Myocyte (in vitro differentiated cells): ENCODE results near the gene C1QB. TPM values are rescaled to one million over a fixed set of nuclear protein-coding genes. Genes with fewer than 3 reads are reported as not detected.

Source experiments
- DNase-seq: peaks from one replicate; pipeline ENCODE4 v3.0.0-alpha.2; 2012; ENCODE audit warnings: low read depth
- total RNA-seq: library from RNA; depleted of rRNA; stranded (reverse); fragments of >200 nt; gene quantifications from 2 replicates; pipeline ENCODE4 v1.2.3, GENCODE V29; 2014

Gene C1QB
- total RNA-seq, 1 donor from 2014 or later: not detected

- DNase-seq: no peak
Measured at GRCh38 chr1:22633697-22634463, 19.2 kb upstream of the C1QB start.

GRCh38 chr1:22635436-22635835 lies 17.6 kb upstream of the C1QB start:
- DNase-seq: peak; percentile 71

GRCh38 chr1:22636353-22636752 lies 16.7 kb upstream of the C1QB start, which contains the start of gene C1QA:
Gene C1QA (plus strand): TSS chr1:22636628. CDS start chr1:22637617, 989 bp downstream.
- peak; percentile 21 for DNase-seq

- no peak for DNase-seq
Measured at GRCh38 chr1:22636927-22637326, 16.1 kb upstream of the C1QB start.

GRCh38 chr1:22637907-22638445 lies 15.1 kb upstream of the C1QB start:
- no peak for DNase-seq

- no peak for DNase-seq
Measured at GRCh38 chr1:22638476-22639234, 14.4 kb upstream of the C1QB start.

GRCh38 chr1:22639286-22639685 lies 13.8 kb upstream of the C1QB start:
- DNase-seq: peak; percentile 23

- DNase-seq: no peak
Measured at GRCh38 chr1:22641247-22641646, 11.8 kb upstream of the C1QB start.

- peak; percentile 53 for DNase-seq
Measured at GRCh38 chr1:22641906-22642636, 11.0 kb upstream of the C1QB start.

- DNase-seq: no peak
Measured at GRCh38 chr1:22643381-22643780, 9.7 kb upstream of the C1QB start, which contains the start of gene C1QC. Gene C1QC (plus strand): TSS chr1:22643633. CDS start chr1:22644024, 391 bp downstream.

GRCh38 chr1:22643928-22644327 lies 9.1 kb upstream of the C1QB start:
- no peak for DNase-seq

- DNase-seq: no peak
Measured at GRCh38 chr1:22645931-22646330, 7.1 kb upstream of the C1QB start.

- no peak for DNase-seq
Measured at GRCh38 chr1:22646384-22646783, 6.7 kb upstream of the C1QB start.

GRCh38 chr1:22650089-22650693 lies 2.8 kb upstream of the C1QB start:
- DNase-seq: no peak

GRCh38 chr1:22651941-22652856 lies 837 bp upstream of the C1QB start:
- no peak for DNase-seq

GRCh38 chr1:22654692-22655091 lies 1.7 kb downstream of the C1QB start:
- no peak for DNase-seq

GRCh38 chr1:22658385-22659163 lies 5.5 kb downstream of the C1QB start:
- DNase-seq: no peak

GRCh38 chr1:22660716-22661241 lies 7.7 kb downstream of the C1QB start:
- no peak for DNase-seq

GRCh38 chr1:22661880-22662279 lies 8.8 kb downstream of the C1QB start:
- DNase-seq: no peak
